Stimulated activated CD8-positive, alpha-beta memory T cell treated with anti-CD3 and anti-CD28 coated beads, Interleukin-12 subunit alpha, Interleukin-12 subunit beta, amount 100 ng/mL, for 4 hours (primary cell): Measurements from ENCODE around the gene APOL3.
"Not testable (repeated sequence)": the region's sequence is repeated elsewhere in the genome, so short reads cannot be mapped to it uniquely, and the experiment has no call there.

ENCODE experiments used
- DNase-seq: peaks from one replicate; pipeline ENCODE4 v3.0.0-alpha.2; 2020; ENCODE audit warnings: low read depth

The APOL3 gene, protein sequence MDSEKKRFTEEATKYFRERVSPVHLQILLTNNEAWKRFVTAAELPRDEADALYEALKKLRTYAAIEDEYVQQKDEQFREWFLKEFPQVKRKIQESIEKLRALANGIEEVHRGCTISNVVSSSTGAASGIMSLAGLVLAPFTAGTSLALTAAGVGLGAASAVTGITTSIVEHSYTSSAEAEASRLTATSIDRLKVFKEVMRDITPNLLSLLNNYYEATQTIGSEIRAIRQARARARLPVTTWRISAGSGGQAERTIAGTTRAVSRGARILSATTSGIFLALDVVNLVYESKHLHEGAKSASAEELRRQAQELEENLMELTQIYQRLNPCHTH

DNA sequence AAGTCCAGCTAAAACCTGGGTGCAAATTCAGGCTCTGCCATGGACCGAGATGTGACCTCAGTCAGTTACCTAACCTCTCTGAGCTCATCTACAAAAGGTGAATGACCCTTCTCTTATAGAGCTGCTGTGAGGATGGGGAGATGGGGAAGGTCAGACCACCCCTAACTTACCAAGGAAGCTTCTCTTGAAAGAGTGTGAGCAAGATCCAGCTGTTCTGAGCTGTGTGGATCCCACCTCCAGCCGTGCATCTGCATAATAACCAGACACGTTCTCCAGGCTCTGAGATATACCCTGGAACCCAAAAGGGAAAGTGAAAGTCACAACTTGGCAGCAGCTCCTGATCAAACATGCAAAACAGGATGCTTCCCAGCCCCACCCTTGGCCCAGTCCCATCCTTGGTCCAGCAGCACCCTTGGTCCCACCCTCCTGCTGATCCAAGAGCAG, at the start of gene APOL3:
Gene APOL3, minus strand, starts transcription at position 257 of the 444 bp plus-strand sequence. CDS start 11,700 bp downstream, outside the sequence.
- no peak for DNase-seq

DNA sequence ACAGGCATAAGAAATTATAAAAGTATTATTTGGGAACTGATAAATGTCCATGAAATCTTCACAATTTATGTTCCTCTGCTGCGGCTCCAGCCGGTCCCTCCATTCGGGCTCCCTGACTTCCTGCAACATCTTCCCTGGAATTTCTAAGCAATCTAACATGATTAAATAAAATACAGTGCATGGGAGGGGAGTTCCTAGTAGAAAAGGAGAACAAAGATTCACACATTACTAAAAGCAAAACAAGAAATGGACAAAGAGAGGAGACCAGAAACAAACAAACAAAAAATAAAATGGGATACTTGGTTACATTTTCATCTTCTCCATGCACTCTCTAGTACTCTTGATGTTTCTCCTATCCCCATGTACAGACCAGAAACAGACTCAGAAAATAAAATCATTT, 49.7 kb upstream of the APOL3 start:
- no peak for DNase-seq

DNA sequence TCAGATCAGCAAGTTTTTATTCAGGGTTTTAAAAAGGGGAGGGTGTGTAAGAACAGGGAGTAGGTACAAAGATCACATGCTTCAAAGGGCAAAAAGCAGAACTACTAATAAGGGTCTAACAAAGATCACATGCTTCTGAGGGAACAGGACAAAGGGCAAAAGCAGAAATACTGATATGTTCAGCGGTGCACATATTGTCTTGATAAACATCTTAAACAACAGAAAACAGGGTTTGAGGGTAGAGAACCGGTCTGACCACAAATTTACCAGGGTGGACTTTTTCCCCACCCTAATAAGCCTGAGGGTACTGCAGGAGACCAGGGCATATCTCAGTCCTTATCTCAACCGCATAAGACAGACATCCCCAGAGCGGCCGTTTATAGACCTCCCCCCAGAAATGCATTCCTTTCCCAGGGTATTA, 48.9 kb upstream of the APOL3 start:
- DNase-seq: not testable (repeated sequence)

DNA sequence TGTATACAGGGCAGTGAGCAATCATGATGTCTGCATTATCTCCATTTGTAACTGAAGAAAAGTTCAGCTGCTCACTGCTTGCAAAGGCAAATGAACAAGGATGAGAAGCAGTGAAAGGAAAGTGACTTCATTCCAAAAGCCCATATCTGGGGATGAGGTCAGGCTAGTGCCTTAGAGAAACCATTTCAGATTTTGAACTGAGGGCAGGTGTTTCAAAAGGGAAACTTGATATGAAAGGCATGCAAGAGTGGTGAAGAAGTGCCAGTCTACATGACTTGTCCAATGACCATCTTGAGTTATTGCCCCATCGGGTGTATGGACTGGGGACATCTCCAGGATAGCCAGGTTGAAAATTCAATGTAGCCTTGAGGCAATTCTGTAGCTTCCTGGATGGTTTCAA, 48.4 kb upstream of the APOL3 start:
- no peak for DNase-seq

DNA sequence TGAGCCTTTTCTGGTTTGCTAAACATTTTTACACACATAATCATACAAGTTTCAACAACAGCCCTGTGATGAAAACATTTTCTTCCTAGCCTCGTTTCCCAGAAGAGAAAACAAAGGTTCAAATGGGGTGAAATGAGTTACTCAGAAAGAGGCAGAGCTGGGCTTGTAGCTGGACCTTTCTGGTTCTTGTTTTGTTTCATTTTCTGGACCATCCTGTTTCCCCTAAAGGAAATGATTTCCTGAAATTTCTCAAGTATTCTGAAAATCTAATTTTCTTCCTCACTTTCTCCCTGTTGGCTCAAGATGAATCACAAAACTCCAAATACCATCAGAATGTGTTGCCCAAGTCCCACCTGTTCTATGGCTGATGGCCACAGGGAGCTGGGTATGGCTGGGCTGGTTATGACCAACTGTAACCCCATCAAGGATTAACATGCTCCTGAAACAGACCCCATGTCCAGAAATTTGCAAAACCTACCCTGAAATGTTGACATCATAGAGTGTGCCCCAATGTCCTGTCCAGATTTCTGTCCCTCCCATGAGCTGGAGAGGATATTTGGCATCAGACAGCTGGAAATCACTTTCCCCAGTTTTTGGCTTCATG, 47.7 kb upstream of the APOL3 start:
- DNase-seq: no peak

DNA sequence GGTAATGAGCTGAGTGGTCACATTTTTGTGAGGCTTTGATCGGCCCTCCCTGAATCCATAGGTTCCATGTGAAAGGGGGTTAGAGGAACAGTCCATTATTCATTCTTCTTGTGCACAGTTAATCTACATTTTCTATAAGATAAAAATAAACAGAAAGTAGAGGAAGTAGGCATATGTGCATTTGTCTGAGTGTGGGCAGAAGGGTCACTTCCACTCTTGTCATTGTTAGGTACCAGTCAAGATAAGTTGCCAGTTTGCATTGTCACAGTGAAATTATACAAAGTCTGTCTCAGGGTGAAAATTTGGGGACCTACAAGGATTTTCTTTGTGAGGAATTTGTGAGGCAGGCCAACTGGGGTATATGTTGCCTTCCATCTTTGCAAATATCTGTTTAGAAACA, 45.7 kb upstream of the APOL3 start:
- DNase-seq: no peak

DNA sequence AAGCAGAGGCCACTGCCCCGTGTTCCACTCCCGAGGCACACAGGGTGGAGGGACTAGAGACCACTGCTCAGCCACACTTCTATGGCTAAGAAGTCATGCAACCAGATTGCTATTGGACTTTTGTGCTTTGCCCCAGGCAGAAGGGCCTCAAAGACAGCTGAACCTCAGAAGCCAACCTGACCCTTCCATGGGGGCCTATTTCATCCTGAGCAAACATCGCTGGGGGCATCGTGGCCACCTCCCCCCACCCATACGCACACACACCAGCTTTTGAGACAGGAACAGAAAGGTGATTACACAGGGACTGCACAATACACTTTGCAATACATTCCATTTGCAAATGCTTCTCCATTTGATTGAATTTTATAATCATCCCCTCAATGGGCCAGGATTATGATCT, 45.0 kb upstream of the APOL3 start:
- DNase-seq: not testable (repeated sequence)

DNA sequence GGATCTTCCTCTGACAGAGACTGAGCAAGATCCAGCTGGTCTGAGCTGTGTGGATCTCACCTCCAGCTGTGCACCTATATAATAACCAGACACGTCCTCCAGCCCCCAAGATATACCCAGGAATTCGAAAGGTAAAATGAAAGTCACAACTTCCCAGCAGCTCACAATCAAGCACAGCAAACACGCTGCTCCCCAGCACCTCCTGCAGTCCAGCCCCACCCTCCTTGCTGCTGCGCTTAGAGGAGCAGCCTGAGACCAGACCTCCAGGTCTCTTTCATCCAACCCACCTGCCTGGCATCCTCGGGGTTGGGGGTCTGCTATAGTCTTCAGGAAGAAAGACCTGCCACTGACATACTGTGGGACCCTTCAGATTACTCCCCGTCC, 44.1 kb upstream of the APOL3 start:
- no peak for DNase-seq

DNA sequence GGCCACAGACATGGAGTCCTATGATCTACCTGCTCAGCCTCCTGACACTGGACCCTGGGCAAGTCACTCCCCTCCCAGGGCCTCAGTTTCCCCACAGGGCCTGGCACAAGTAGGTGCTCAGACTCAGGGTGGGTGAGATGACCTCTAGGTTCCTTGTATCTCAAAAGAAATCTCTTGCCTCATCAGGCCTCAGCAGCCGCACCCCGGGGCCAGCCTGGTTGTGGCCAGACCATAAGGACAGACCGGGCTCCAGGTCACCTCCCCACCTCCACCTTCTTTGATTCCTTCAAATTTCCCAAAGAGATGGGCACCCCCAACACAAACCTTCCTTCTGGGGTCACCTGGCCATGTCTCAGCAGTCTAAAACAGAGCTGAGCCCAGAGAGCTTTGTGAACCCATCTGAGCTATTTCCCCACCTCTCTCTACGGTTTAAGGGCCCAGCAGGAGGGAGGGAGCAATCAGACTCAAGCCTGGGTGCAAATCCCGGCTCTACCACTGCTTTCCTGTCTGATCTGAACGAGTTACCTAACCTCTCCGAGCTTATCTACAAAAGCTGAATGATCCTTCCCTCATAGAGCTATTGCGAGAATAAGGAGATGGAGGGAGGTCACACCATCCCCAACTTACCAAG, 43.6 kb upstream of the APOL3 start:
- no peak for DNase-seq

DNA sequence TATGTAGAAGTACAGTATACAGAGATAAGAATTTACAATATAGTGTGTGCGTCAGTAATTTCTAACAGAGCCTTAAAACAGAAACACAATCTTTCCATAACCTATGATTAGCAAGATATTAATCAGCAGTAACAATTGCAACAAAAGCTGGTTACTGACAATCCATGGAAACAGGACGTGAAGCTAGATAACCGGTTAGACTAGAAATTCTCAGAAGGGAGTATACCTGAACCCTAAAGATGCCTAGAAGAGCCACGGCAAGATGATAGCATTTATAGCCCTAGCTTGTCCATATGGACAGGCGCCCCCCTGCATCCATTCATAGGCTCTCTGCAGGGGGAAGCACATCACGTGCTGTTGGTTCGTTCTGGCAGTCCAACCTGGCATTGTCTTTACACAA, 42.9 kb upstream of the APOL3 start:
- DNase-seq: not testable (repeated sequence)

DNA sequence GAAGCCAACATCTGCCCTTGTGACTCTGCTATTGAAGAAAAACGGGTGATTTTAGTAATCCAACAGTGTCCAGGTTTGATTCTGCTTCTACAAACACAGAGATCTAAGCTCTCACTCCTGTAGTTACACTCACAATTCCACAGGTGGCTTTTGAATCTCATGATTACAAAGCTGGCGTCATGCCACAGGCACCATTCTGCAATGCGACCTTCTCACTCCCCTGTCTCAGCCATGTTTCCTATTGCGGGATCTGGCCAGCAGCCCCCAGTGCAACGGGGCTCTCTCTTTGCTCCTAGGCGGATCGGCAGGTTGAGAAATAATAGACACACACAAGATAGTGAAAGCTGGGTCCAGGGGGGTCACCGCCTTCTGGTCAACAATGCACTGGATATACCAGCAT, 42.4 kb upstream of the APOL3 start:
- not testable (repeated sequence) for DNase-seq

DNA sequence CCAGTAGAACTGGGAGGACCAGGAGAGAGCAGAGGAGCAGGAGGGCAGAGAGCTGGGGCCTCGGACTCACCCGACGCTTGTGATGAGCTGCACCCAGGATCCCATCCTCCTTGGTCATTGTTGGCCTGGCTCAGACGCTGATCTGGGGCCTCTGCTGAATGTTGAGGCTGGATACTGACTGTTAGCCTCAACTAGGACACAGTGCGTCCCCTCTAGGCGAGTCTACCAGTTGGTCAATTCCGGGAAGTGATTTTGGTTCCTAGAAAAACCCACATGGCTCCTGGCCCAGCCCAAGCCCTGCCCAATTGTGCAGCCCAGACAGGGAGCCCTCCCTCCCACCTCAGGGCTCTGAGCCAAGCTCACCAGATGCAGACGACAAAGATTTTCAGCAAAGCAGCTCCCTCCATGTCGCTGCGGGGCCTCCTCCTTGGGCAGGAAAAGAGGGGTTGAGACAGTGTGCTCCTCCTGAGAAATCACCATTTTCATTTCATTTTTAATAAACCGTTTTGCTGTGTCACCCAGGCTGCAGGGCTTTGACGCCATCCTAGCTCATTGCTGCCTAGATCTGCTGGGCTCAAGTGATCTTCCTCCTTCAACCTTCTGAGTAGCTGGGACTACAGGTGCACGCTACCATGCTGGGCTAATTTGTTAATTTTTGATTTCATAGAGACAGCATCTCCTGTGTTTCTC, 41.2 kb upstream of the APOL3 start, which contains the start of gene APOL4:
Gene APOL4, minus strand, starts transcription at position 180 of the 690 bp plus-strand sequence. Its CDS starts 75 bp downstream, at position 105.
- DNase-seq: no peak

DNA sequence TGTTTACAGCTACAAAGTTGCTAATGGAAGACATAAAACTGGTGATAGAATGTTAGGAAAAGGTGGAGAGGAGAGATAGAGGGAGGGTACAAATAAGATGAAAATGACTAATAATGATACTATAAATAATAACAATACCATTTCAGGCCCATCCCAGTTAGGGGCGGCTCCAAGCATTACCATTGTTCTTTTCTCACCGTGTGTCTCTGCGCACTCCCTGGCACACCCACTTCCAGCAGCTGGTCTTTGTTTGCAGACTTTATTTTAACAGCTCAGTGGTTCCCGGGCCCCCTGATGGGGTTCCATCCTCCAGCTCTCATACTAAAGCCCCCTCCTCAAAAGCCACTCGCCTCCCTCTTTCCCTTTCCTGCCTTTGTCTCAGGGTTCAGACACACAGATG, 40.5 kb upstream of the APOL3 start:
- not testable (repeated sequence) for DNase-seq

DNA sequence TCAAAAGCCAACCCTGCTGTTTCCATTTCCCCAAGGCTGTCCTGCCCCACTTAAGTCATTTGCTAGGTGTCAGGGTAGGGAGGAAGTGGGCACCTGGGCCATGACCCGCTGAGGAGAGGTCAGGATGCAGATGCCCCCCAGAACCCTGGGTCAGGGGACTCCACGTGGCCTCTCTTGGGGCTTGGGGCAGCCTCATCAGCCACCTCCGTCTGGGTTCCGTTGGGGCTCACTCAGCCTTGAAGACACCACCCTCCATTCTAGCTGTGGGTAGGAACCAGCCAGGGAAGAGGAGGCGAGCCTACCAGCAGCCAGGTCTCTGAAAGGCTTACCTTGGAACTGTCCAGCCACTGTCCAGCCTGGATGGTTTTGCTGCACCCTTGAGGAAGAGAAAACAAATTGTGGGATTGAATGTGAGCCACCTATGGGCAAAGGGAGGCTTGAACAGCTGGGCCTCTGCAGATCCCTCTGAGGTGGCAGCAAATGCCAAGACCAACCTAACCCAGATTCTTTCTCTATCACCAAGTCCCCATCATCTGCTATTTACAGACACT, 38.5 kb upstream of the APOL3 start:
- DNase-seq: no peak

DNA sequence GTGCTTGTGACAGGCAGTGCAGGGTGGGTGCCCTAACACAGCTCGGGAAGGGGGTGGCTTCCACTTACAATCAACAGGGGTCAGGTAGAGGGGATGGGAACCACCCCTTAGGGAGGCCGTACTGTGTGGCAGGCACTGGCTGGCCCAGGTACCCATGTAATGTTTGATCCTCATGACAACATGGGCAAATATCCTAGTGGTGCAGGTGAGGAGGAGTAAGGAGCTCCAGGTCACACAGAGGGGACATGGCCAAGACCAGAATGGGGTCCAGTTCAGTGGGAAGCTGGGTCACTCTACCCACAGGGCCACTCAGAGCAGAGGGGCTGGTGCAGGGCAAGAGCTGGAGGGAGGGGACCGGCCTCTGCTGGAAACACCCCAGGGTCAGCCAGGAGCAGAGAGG, 38.0 kb upstream of the APOL3 start:
- no peak for DNase-seq

DNA sequence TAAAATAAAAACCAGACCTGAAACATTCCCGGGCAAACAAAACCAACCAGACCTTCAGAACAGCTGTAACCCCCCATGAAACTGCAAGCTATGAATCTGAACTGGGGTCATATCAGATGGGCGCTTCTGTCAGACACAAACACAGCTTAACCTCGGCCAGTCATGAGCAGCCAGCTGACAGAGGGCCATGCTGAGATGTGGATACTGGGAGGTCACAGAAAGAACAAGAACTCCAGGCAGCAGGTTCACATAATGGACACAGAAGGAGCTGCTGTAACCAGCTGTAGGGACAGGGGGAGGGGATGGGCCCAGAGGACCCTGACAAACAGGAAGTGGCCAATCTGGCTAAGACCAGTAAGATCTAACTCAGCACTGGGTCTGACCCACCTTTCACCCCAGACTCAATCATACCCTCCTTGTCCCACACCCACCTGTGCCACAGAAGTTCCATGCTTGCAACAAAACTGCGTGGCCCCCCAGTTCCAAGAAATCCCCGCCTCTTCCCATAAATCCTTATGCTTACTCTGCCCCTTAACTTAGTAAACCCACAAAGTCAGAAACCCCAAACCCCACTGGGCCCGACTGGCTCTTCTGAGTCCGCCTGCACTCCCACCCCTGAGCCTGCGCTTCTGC, 37.1 kb upstream of the APOL3 start:
- no peak for DNase-seq

DNA sequence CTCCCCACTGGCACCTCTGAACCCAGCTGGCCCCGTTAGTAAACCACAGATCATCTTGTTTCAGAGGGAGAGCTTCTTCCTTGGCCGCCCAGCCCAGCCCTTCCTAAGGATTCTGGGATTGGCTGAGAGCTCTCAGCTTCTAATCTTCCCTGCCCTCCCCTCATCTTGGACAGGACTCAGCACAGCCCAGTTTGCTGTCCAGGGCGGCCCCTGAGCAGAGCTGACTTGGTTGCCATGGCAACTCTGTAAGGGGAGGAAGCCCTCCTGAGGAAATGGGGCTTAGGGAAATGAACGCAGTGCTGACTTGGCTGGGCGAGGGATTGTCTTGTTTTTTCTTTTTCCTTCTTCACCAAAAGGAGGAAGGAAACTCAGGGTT, 36.5 kb upstream of the APOL3 start:
- DNase-seq: no peak

DNA sequence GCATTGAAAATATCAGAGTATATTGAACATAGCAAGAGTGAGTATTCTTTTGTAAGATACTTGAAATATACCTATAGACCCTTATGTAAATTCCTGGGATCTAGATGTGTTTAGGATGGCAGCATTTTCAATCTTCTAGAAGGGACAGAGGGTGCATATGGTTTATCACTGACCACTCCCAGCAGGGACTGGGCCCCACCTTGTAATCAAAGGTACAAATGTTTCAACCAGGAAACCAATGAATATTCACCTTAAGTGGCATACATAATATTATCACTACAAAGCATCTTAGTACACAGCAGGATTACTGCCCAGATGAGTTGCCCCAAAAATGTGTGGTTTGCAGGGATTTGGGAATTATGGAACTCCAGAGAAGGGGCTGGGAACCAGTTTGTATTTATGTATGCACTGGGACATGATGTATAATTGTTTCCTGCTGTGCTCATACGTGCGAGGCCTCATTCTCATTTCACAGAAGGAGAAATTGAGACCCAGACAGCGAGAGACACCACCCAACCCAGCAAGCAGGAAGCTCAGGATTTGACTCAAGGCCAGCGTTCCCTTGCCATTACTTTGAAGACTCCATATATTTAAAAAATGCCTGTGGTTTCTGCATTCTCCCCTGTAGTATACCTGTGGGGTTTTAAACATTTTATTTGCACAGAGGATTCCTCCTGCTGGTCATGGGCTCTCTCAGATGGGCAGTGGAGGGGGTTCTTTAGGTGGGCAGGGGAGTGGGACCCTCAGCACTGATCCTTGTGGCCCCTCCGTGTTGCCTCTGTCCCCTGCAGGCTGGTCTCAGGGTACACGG, 35.9 kb upstream of the APOL3 start:
- no peak for DNase-seq

DNA sequence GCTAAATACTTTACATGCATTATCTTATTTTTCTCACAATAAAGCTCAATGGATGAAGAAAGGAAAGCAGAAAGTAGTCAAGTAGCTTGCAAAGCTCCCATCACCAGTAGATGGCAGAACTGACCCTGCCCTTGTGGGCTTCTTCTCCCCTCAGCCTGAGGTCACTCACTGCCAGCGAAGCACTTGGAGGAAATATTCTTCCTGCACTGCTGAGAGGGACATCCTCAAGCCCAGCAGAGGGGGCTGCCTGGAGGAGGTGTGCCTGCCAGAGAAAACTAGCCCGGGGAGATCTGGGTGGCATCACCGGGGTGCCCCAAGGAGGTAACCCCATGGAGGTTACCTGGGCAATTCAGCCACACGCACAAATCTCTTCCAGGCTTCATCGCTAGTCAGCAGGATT, 34.4 kb upstream of the APOL3 start:
- DNase-seq: no peak

DNA sequence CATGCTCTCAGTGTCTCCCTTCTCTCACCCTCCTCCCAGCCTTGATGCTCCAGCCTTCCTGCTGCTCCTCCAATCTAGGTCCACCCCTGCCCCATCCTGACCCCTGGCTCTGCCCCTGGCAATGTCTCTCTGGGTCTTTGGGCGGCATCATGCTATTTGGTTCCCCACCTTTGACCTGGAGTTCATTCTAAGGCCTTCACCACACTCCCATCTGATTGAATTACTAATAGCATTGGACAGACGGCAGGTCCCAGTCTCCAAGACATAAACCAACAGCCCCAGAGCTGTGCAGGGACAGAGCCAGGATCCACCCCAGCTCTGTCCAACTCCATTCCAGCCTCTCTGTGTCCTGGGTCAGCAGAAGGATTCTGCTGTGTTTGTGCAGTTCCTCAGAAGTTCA, 33.8 kb upstream of the APOL3 start:
- DNase-seq: no peak

DNA sequence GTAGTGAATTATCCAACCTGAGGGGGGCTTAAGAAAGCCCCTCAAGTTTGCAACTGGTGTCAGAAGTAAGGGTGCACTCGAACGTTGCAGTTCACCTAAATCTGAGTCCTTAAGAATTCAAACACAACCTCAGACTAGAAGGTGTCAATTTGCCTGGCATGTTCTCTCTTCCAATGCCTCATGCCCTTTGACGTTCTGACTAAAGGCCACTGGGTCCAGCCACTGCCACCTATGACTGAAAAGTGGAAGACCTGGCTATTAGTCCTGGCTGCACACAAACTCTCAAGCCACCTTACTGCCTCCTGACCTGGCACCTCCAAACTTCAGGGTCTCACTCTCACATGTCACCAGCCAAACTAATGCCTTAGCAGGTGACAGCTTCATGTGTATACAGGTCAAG, 33.0 kb upstream of the APOL3 start:
- DNase-seq: no peak
